Activated CD4-positive, alpha-beta T cell treated with anti-CD3 and anti-CD28 coated beads for 36 hours (primary cell): Measurements from ENCODE around the gene RNF113B. TPM values are rescaled to one million over a fixed set of nuclear protein-coding genes. Genes with fewer than 3 reads are reported as not detected.

Source experiments
- ATAC-seq: fragments of 200-7000 bp; cut with Tn5 transposase; one replicate; pipeline ENCODE4 v1.10.0; 2021; ENCODE audit warnings: mild to moderate bottlenecking, moderate library complexity
- CTCF ChIA-PET: fragments of 350-600 bp; sonication (Branson Sonifier 250); formaldehyde crosslinking; loops from one replicate; lab custom pipeline; 2021; ENCODE audit warnings: antibody characterized with exemption; lab: Charles Lee
- POLR2A ChIA-PET: fragments of 350-600 bp; sonication (Branson Sonifier 250); formaldehyde crosslinking; loops from one replicate; lab custom pipeline; 2021; ENCODE audit warnings: antibody characterized with exemption, inconsistent platforms; lab: Charles Lee
- DNase-seq: peaks from one replicate; pipeline ENCODE4 v3.0.0-alpha.2; 2020
- H3K27ac Mint-ChIP-seq: one replicate; pipeline ENCODE4 v1.8.0; 2021; ENCODE audit warnings: mixed read lengths
- H3K27me3 Mint-ChIP-seq: one replicate; pipeline ENCODE4 v1.8.0; 2021; ENCODE audit warnings: mixed read lengths
- H3K36me3 Mint-ChIP-seq: one replicate; pipeline ENCODE4 v1.8.0; 2021; ENCODE audit warnings: low read depth, mixed read lengths
- H3K4me1 Mint-ChIP-seq: one replicate; pipeline ENCODE4 v1.8.0; 2021; ENCODE audit warnings: mixed read lengths
- H3K4me3 Mint-ChIP-seq: one replicate; pipeline ENCODE4 v1.8.0; 2021; ENCODE audit warnings: mild to moderate bottlenecking, moderate library complexity, mixed read lengths
- H3K9me3 Mint-ChIP-seq: one replicate; pipeline ENCODE4 v1.8.0; 2021; ENCODE audit warnings: low read depth, mixed read lengths
- intact Hi-C, 2 experiments: fragments of 100-400 bp; cut with DNase I in 1 of 2; cut with micrococcal nuclease in 1 of 2; formaldehyde crosslinking; loops; one replicate each; pipeline versions ENCODE4 v1.14.2 to v1.15.1; 2022 to 2024; cut with DNase I, micrococcal nuclease
- total RNA-seq, 2 experiments: library from RNA; stranded (reverse); gene quantifications; one replicate each; pipeline ENCODE4 v1.2.3, GENCODE V29; 2021

The RNF113B gene
- total RNA-seq, 2 experiments from 2014 or later = not detected

- ChIA-PET POLR2A (no interaction called here), CTCF (no interaction called here)
- H3K9me3 Mint-ChIP-seq = no peaks in the 10 kb centered on the region
- H3K4me1 Mint-ChIP-seq = no peaks in the 10 kb centered on the region
- H3K4me3 Mint-ChIP-seq = no peak overlapping the region
- no peaks in the 10 kb centered on the region for H3K27me3 Mint-ChIP-seq
- ATAC-seq = no peak
- no peak for DNase-seq
- no peak overlapping the region for H3K27ac Mint-ChIP-seq
- H3K36me3 Mint-ChIP-seq = no peaks in the 10 kb centered on the region
- intact Hi-C loops = no loop called here
These were observed 39.7 kb upstream of the RNF113B start for GRCh38 chr13:98216711-98217285.

- H3K27me3 Mint-ChIP-seq = peaks cover 2% of the 10 kb centered on the region
- ChIA-PET CTCF (no interaction called here), POLR2A (no interaction called here)
- no peaks in the 10 kb centered on the region for H3K4me1 Mint-ChIP-seq
- no peaks in the 10 kb centered on the region for H3K9me3 Mint-ChIP-seq
- H3K27ac Mint-ChIP-seq = no peak overlapping the region
- intact Hi-C loops = no loop called here
- H3K36me3 Mint-ChIP-seq = no peaks in the 10 kb centered on the region
- H3K4me3 Mint-ChIP-seq = no peak overlapping the region
- ATAC-seq (no peak), DNase-seq (no peak)
These were observed 39.1 kb upstream of the RNF113B start for GRCh38 chr13:98216135-98216565.

- DNase-seq = no peak
- no peak overlapping the region for H3K27ac Mint-ChIP-seq
- intact Hi-C loops = no loop called here
- H3K9me3 Mint-ChIP-seq = no peaks in the 10 kb centered on the region
- POLR2A ChIA-PET = no interaction called here
- peaks cover 2% of the 10 kb centered on the region for H3K27me3 Mint-ChIP-seq
- CTCF ChIA-PET = interaction anchor here (0.6 to 0.7 kb wide), 2 partner anchors 23 to 37 kb away, joined by 3 read pairs; no protein-coding TSS in a partner anchor
- H3K4me1 Mint-ChIP-seq = no peaks in the 10 kb centered on the region
- no peak for ATAC-seq
- no peaks in the 10 kb centered on the region for H3K36me3 Mint-ChIP-seq
- no peak overlapping the region for H3K4me3 Mint-ChIP-seq
These were observed 38.4 kb upstream of the RNF113B start for GRCh38 chr13:98215508-98215907.

- DNase-seq (no peak), ATAC-seq (no peak)
- Mint-ChIP-seq H3K36me3 (no peaks in the 10 kb centered on the region), H3K9me3 (no peaks in the 10 kb centered on the region), H3K27me3 (peaks cover 2% of the 10 kb centered on the region), H3K4me1 (no peaks in the 10 kb centered on the region), H3K27ac (no peak overlapping the region), H3K4me3 (no peak overlapping the region)
- CTCF ChIA-PET = interaction anchor here (0.6 kb wide), 1 partner anchor 38 kb away, joined by 3 read pairs; no protein-coding TSS in a partner anchor
- POLR2A ChIA-PET = no interaction called here
- intact Hi-C loops = no loop called here
These were observed 37.6 kb upstream of the RNF113B start for GRCh38 chr13:98214707-98215106.

- ChIA-PET POLR2A (no interaction called here), CTCF (no interaction called here)
- H3K4me3 Mint-ChIP-seq = no peak overlapping the region
- H3K36me3 Mint-ChIP-seq = no peaks in the 10 kb centered on the region
- DNase-seq (no peak), ATAC-seq (no peak)
- H3K9me3 Mint-ChIP-seq = no peaks in the 10 kb centered on the region
- no peaks in the 10 kb centered on the region for H3K4me1 Mint-ChIP-seq
- H3K27ac Mint-ChIP-seq = no peak overlapping the region
- intact Hi-C loops = no loop called here
- peaks cover 2% of the 10 kb centered on the region for H3K27me3 Mint-ChIP-seq
These were observed 37.1 kb upstream of the RNF113B start for GRCh38 chr13:98214008-98214643.

GRCh38 chr13:98213354-98213753 is 36.3 kb upstream of the RNF113B start:
- Mint-ChIP-seq H3K27me3 (peaks cover 6% of the 10 kb centered on the region), H3K9me3 (peaks cover 2% of the 10 kb centered on the region), H3K27ac (no peak overlapping the region), H3K4me1 (no peaks in the 10 kb centered on the region), H3K4me3 (no peak overlapping the region), H3K36me3 (no peaks in the 10 kb centered on the region)
- ATAC-seq = no peak
- POLR2A ChIA-PET = no interaction called here
- CTCF ChIA-PET = no interaction called here
- DNase-seq = no peak
- intact Hi-C loops = no loop called here

- ATAC-seq (no peak), DNase-seq (no peak)
- intact Hi-C loops = no loop called here
- ChIA-PET CTCF (no interaction called here), POLR2A (no interaction called here)
- H3K36me3 Mint-ChIP-seq = no peaks in the 10 kb centered on the region
- no peaks in the 10 kb centered on the region for H3K4me1 Mint-ChIP-seq
- no peak overlapping the region for H3K4me3 Mint-ChIP-seq
- no peak overlapping the region for H3K27ac Mint-ChIP-seq
- H3K9me3 Mint-ChIP-seq = peaks cover 2% of the 10 kb centered on the region
- peaks cover 6% of the 10 kb centered on the region for H3K27me3 Mint-ChIP-seq
These were observed 35.7 kb upstream of the RNF113B start for GRCh38 chr13:98212763-98213162.

- peaks cover 12% of the 10 kb centered on the region for H3K27me3 Mint-ChIP-seq
- no peak for DNase-seq
- intact Hi-C loops = no loop called here
- no peaks in the 10 kb centered on the region for H3K4me1 Mint-ChIP-seq
- H3K9me3 Mint-ChIP-seq = peaks cover 17% of the 10 kb centered on the region
- ATAC-seq = no peak
- H3K27ac Mint-ChIP-seq = no peak overlapping the region
- ChIA-PET CTCF (no interaction called here), POLR2A (no interaction called here)
- no peaks in the 10 kb centered on the region for H3K36me3 Mint-ChIP-seq
- H3K4me3 Mint-ChIP-seq = no peak overlapping the region
These were observed 31.5 kb upstream of the RNF113B start for GRCh38 chr13:98208606-98209005.

GRCh38 chr13:98207416-98207815 is 30.3 kb upstream of the RNF113B start:
- intact Hi-C loops = no loop called here
- CTCF ChIA-PET = interaction anchor here (0.7 kb wide), 1 partner anchor 13 kb away, joined by 3 read pairs; no protein-coding TSS in a partner anchor
- DNase-seq (no peak), ATAC-seq (no peak)
- Mint-ChIP-seq H3K36me3 (no peaks in the 10 kb centered on the region), H3K9me3 (peaks cover 17% of the 10 kb centered on the region), H3K4me1 (no peaks in the 10 kb centered on the region), H3K27me3 (peaks cover 12% of the 10 kb centered on the region), H3K27ac (no peak overlapping the region), H3K4me3 (no peak overlapping the region)
- POLR2A ChIA-PET = no interaction called here

GRCh38 chr13:98206946-98207345 is 29.9 kb upstream of the RNF113B start:
- ChIA-PET CTCF (interaction anchor here (0.7 to 0.9 kb wide), 2 partner anchors 13 to 48 kb away, joined by 3 read pairs; no protein-coding TSS in a partner anchor), POLR2A (no interaction called here)
- no peak for ATAC-seq

GRCh38 chr13:98204546-98204945 is 27.5 kb upstream of the RNF113B start:
- Mint-ChIP-seq H3K27me3 (peaks cover 12% of the 10 kb centered on the region), H3K4me3 (no peak overlapping the region), H3K4me1 (no peaks in the 10 kb centered on the region), H3K36me3 (no peaks in the 10 kb centered on the region), H3K9me3 (peaks cover 17% of the 10 kb centered on the region), H3K27ac (no peak overlapping the region)
- ChIA-PET POLR2A (no interaction called here), CTCF (no interaction called here)
- DNase-seq (no peak), ATAC-seq (no peak)
- intact Hi-C loops = no loop called here

More at GRCh38 chr13:98206946-98207345, 29.9 kb upstream of the RNF113B start:
- no peak for DNase-seq
- no peaks in the 10 kb centered on the region for H3K4me1 Mint-ChIP-seq
- H3K9me3 Mint-ChIP-seq = peaks cover 17% of the 10 kb centered on the region
- H3K36me3 Mint-ChIP-seq = no peaks in the 10 kb centered on the region
- peaks cover 12% of the 10 kb centered on the region for H3K27me3 Mint-ChIP-seq
- no peak overlapping the region for H3K4me3 Mint-ChIP-seq
- H3K27ac Mint-ChIP-seq = no peak overlapping the region
- intact Hi-C loops = no loop called here
